ENCODE results near the gene ANKS1B.
"Not testable (repeated sequence)": the region's sequence is repeated elsewhere in the genome, so short reads cannot be mapped to it uniquely, and the experiment has no call there.

Gene ANKS1B

GRCh38 chr12:99388671-99389195, 596.0 kb downstream of the ANKS1B start:
- no peak for DNase-seq (ENCODE audit: low read depth in 2 of 2, low spot score in 1 of 2)

GRCh38 chr12:99387661-99388060, 597.1 kb downstream of the ANKS1B start:
- DNase-seq (ENCODE audit: low read depth in 2 of 2, low spot score in 1 of 2), result no peak

- no peak for DNase-seq (ENCODE audit: low read depth in 2 of 2, low spot score in 1 of 2)
Observed at GRCh38 chr12:99386907-99387306, 597.8 kb downstream of the ANKS1B start.

DNA sequence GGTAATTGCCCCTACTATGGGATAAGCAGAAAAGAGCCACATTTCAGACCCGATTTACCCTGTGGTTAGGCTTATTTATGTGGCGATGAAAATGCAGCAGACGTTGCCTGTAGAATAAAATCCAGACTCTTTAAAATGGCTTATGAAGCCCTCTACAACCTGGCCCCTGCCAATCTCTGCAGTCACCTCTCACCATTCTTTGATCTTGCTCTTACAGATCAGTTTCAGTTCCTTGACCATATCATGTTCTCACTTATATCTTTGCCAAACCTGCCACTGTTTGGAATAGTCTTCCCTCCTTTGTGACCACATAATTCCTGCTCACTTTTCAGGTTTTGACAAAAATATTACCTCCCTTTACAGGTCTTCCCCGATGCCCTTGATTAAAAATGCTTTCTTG, 601.5 kb downstream of the ANKS1B start:
- DNase-seq (ENCODE audit: low read depth in 2 of 2, low spot score in 1 of 2), result no peak

DNA sequence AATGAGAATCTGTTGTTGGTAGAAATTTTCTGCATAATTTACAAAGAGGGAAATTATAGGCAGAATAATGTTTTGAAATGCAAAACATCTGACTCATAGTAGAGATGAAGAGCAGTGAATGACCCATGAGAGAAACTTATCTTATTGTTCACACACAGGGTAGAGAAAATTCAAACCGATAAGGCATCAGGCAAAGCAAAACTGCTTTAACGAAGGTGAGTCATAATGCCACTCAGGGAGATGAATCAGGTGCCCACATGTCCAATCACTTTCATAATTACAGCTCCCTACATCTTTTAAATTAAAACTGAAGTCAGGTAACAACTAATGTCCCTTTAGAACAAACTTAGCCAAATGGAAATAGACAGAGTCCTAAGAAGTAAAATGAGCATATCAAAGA, 602.7 kb downstream of the ANKS1B start:
- no peak for DNase-seq (ENCODE audit: low read depth in 2 of 2, low spot score in 1 of 2)

GRCh38 chr12:99380701-99381100, 604.0 kb downstream of the ANKS1B start:
- no peak for DNase-seq (ENCODE audit: low read depth in 2 of 2, low spot score in 1 of 2)

GRCh38 chr12:99374023-99374422, 610.7 kb downstream of the ANKS1B start:
- no peak for DNase-seq (ENCODE audit: low read depth in 2 of 2, low spot score in 1 of 2)

DNA sequence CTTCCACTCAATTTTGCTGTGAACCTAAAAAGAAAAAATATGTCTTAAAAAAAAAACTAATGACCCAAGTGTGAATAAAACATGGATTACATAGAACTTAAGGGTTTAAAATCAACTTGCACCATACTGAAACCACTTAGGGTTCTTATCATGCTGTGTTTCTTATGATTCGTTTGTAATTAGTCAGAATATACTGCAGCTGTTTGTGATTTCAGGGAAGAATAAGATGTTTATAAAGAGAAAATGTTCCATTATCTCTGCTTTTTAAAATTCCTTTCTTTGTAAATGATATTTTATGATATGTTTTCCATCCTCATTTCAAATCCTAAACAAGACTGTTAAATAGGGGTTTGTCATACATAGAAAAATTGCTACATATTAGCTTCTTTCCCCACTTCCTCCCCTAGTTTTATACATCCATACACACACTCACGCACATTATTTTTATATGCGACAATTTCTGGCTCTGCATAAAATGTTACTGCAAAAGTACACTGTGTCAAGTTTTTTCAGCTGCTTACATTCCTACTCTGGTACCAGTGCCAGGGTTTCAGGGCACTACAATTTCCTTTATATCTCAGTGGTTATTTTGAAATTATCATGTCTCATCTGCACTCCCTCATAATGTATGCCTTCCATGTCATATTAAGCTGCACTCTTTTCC, 612.3 kb downstream of the ANKS1B start:
- no peak for DNase-seq (ENCODE audit: low read depth in 2 of 2, low spot score in 1 of 2)

DNA sequence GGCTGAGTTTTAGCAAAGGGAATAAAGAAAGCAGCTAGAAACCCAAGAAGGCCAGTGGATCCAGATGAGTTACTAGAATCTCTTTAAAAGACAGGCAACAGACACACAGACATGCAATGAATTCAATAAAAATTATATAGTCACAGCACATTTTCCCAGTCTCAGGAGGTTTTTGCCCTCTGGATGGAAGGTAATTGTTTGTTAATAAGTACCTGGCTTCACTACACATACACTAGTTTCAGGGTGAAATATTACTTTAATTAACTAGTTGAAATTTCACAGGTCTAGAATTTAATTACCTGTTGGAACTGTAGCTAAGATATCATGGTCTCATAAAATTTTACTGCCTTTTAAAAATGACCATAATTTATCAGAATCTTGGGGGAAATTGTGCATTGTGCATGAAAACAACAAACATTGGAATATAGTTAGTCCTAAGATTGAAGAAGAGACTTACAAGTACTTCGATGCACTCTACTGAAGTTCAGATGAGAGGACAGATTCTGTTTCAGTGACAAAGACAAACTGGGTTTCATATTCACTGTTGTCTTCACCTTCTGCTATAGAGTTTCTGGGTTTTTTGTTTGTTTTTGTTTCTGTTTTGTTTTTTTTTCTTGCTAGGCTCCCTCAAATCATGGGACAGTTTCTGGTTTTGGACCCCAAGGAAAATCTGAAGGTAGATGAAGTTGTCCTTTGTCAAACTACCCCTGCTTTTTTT, 614.2 kb downstream of the ANKS1B start:
- no peak for DNase-seq (ENCODE audit: low read depth in 2 of 2, low spot score in 1 of 2)

DNA sequence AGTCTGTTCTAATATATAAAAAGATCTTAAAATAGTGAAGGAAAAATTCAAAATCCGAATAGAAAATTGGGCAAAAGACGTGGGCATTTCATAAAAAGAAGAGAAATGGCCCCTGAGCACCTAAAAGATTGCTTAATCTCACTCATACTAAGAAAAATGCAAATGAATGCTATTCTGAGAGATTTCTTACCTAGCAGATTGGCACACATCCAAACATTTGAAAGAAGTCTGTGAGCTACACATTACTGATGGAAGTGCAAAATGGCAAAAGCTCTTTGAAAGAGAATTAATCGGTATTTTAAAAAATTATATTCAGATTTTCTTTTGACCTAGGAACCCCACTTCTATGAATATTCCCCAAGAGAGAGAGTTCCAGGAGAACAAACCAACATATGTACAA, 617.6 kb downstream of the ANKS1B start:
- DNase-seq (ENCODE audit: low read depth in 2 of 2, low spot score in 1 of 2), result no peak

- DNase-seq (ENCODE audit: low read depth in 2 of 2, low spot score in 1 of 2), result no peak
Observed at GRCh38 chr12:99352269-99352668, 632.5 kb downstream of the ANKS1B start.

DNA sequence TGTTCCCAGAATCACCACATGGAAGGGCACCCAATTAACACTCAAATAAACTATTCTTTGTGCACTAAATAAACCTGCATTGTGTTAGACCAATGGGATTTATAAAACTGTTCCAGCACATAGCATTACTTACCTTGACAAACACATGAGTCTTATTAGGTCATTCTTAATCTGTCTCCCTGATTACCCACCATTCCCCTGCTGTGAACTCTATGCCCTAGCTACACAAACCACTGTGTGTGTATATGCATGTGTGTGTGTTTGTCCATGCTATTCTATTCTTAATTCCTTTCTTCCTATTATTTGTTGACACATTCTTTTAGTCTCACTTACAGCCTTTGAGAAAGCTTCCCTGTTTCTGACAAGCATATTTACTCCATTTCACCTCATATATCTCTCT, 640.8 kb downstream of the ANKS1B start:
- no peak for DNase-seq (ENCODE audit: low read depth in 2 of 2, low spot score in 1 of 2)

- no peak for DNase-seq (ENCODE audit: low read depth in 2 of 2, low spot score in 1 of 2)
Observed at GRCh38 chr12:99339663-99340062, 645.1 kb downstream of the ANKS1B start.

DNA sequence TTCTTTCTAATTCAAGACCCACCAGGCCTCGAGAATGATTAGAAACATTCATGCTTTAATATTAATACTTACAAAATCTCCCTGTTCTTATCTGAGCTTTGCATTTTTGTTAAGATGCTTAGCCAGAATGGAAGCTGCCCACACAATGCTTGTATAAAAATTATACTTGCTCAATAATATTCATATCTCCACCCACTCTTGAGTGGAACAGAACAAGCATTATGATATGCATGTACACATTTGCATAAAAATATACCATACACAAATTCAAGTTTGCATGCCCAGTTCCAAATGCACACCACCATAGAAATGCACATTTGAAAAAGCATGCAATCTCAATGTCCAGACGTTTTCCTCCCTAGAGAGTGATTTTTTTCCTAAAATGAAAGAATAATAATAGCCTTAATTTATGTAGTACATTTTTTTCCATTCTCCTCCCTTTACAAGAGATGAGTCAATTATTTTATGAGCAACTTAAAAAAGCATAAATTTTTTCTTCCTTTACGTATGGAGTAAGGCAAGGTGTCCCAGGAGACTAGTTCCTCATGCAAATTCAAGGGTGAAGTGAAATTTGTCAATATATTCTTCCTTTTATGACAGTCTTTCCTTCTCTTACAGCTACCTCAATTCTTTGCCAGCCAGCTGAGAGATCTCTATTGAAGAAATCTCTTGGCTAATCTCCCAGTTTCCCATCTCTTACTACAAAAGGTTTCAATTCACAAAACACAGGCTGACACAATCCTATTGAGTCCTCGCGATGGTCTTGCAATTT, 650.3 kb downstream of the ANKS1B start:
- DNase-seq (ENCODE audit: low read depth in 2 of 2, low spot score in 1 of 2), result no peak

- DNase-seq (ENCODE audit: low read depth in 2 of 2, low spot score in 1 of 2), result no peak
Observed at GRCh38 chr12:99332936-99333591, 651.7 kb downstream of the ANKS1B start.

- no peak for DNase-seq (ENCODE audit: low read depth in 2 of 2, low spot score in 1 of 2)
Observed at GRCh38 chr12:99330216-99330615, 654.5 kb downstream of the ANKS1B start.

GRCh38 chr12:99321210-99321609, 663.5 kb downstream of the ANKS1B start:
- DNase-seq (ENCODE audit: low read depth in 2 of 2, low spot score in 1 of 2), result not testable (repeated sequence)

DNA sequence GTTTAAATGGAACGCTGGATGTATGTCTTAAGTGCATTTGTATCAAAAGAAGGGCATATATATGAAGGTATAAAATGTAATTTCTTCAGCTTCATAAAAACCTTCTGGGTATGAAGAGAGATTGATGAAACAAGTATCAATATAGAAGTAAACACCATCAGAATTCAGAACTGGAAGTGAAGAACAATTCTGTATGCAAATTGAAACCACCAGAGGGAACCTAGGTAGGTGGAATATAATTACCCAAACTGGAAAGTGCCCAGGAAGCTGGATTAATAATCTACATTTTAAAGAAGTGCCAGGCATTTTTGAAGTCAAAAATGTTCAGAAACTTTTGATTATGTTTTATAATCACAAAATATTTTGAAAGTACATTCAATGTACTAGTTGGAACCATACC, 673.4 kb downstream of the ANKS1B start:
- no peak for DNase-seq (ENCODE audit: low read depth in 2 of 2, low spot score in 1 of 2)

DNA sequence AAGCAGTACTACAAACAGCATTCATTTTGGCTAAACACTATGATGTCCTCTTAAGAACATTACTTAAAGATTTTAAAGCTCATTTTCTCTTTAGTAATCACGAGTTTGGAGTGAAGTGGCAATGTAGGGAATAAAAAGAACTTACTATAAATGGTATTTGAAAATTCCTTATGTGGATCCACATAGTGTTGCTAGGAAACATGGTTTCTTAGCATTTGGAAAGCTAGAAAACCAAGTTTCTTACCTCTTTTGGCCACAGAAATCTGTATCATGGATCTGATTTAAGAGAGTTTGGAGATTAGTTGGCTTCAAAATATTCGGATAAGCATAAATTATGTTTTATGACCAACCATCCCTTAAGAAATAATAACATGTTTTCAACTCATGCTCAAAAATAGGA, 674.9 kb downstream of the ANKS1B start:
- DNase-seq (ENCODE audit: low read depth in 2 of 2, low spot score in 1 of 2), result no peak

GRCh38 chr12:99302874-99303273, 681.9 kb downstream of the ANKS1B start:
- no peak for DNase-seq (ENCODE audit: low read depth in 2 of 2, low spot score in 1 of 2)

DNA sequence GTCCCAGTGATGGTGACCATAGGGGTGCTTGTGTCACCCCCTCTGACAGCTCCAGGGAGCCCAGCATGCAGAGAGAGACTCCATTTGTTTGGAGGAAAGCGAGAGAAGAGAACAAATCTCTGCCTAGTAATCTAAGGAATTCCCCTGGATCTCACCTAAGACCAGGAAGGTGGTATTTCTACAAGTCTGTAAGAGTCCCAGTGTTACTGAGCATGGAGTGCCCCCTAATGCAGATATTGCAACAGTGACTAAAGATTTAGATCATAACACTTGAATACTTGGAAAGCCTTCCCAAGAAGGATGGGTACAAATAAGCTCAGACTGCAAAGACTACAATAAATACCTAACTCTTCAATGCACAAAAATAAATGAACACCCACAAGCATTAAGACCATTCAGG, 697.6 kb downstream of the ANKS1B start:
- DNase-seq (ENCODE audit: low read depth in 2 of 2, low spot score in 1 of 2), result no peak
